KMS-11 (cell line): Measurements from ENCODE around the gene ZNF385B.

Source experiments
- H2AFZ ChIP-seq: fragments of 200-600 bp; sonication (generic); 2 replicates; pipeline ENCODE4 v1.6.1; 2016; ENCODE audit warnings: antibody characterized with exemption, mixed run types, low read depth
- H3K27ac ChIP-seq: fragments of 200-600 bp; sonication (generic); 2 replicates; pipeline ENCODE4 v1.6.1; 2016; ENCODE audit warnings: mild to moderate bottlenecking, mixed run types
- H3K27me3 ChIP-seq: fragments of 200-600 bp; sonication (generic); 2 replicates; pipeline ENCODE4 v1.6.1; 2017; ENCODE audit warnings: mild to moderate bottlenecking, low read depth, mixed run types, moderate library complexity; ENCODE audit not compliant: insufficient read depth
- H3K36me3 ChIP-seq: fragments of 200-600 bp; sonication (generic); 2 replicates; pipeline ENCODE4 v1.6.1; 2017; ENCODE audit warnings: mild to moderate bottlenecking, mixed run types; ENCODE audit not compliant: insufficient read depth
- H3K4me1 ChIP-seq: fragments of 200-600 bp; sonication (generic); 2 replicates; pipeline ENCODE4 v1.6.1; 2016; ENCODE audit warnings: mild to moderate bottlenecking, low read depth, mixed run types; ENCODE audit not compliant: poor library complexity, severe bottlenecking
- H3K4me2 ChIP-seq: fragments of 200-600 bp; sonication (generic); 2 replicates; pipeline ENCODE4 v1.7.0; 2016; ENCODE audit warnings: mild to moderate bottlenecking, mixed run types
- H3K4me3 ChIP-seq: fragments of 200-600 bp; sonication (generic); IDR thresholded peaks from 2 replicates; pipeline ENCODE4 v1.6.1; 2017; ENCODE audit warnings: low read depth, low read length, mixed read lengths; ENCODE audit not compliant: insufficient read depth
- H3K79me2 ChIP-seq: fragments of 200-600 bp; sonication (generic); 2 replicates; pipeline ENCODE4 v1.6.1; 2016; ENCODE audit warnings: low read depth, mixed run types; ENCODE audit not compliant: insufficient read depth
- H3K9ac ChIP-seq: fragments of 200-600 bp; sonication (generic); 2 replicates; pipeline ENCODE4 v1.6.1; 2016; ENCODE audit warnings: mild to moderate bottlenecking, mixed run types
- H4K20me1 ChIP-seq: fragments of 200-600 bp; sonication (generic); 2 replicates; pipeline ENCODE4 v1.6.1; 2016; ENCODE audit warnings: mild to moderate bottlenecking, mixed run types; ENCODE audit not compliant: insufficient read depth
- TF ChIP-seq, protein P1 (sequence below): fragments of 200-600 bp; sonication (generic); conservative IDR thresholded peaks from 2 replicates; pipeline ENCODE4 v1.6.1; 2017; ENCODE audit warnings: low read depth, mild to moderate bottlenecking, antibody characterized with exemption, low read length, moderate library complexity, mixed read lengths

Gene ZNF385B

DNA sequence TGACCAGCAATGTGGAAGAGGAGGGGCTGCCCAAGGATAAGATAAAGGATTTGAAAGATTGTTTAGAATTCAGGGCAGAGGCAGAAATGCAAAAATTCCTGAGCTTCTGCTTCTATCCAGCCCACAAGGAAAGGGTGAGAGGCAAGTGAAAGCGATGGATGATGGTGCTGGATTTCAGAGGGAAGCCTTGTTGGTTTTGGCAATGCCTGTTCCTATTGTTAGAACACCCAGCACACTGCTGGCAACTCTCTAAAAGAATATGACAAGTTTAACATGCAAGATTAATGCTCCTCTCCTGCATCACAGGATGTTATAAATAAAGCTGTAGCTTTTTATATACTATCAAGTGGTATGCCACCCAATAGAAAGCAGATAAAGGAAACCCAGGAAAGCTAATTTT lies 92.6 kb downstream of the ZNF385B start:
- Histone ChIP-seq H4K20me1 (no peaks in the 10 kb centered on the region), H3K79me2 (no peaks in the 10 kb centered on the region), H3K4me1 (no peaks in the 10 kb centered on the region), H2AFZ (no peak overlapping the region), H3K4me2 (no peak overlapping the region), H3K36me3 (no peaks in the 10 kb centered on the region), H3K27ac (no peak overlapping the region), H3K27me3 (no peaks in the 10 kb centered on the region), H3K4me3 (no peak overlapping the region), H3K9ac (no peak overlapping the region)
- TF ChIP-seq, protein P1, sequence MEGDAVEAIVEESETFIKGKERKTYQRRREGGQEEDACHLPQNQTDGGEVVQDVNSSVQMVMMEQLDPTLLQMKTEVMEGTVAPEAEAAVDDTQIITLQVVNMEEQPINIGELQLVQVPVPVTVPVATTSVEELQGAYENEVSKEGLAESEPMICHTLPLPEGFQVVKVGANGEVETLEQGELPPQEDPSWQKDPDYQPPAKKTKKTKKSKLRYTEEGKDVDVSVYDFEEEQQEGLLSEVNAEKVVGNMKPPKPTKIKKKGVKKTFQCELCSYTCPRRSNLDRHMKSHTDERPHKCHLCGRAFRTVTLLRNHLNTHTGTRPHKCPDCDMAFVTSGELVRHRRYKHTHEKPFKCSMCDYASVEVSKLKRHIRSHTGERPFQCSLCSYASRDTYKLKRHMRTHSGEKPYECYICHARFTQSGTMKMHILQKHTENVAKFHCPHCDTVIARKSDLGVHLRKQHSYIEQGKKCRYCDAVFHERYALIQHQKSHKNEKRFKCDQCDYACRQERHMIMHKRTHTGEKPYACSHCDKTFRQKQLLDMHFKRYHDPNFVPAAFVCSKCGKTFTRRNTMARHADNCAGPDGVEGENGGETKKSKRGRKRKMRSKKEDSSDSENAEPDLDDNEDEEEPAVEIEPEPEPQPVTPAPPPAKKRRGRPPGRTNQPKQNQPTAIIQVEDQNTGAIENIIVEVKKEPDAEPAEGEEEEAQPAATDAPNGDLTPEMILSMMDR, result no peak

DNA sequence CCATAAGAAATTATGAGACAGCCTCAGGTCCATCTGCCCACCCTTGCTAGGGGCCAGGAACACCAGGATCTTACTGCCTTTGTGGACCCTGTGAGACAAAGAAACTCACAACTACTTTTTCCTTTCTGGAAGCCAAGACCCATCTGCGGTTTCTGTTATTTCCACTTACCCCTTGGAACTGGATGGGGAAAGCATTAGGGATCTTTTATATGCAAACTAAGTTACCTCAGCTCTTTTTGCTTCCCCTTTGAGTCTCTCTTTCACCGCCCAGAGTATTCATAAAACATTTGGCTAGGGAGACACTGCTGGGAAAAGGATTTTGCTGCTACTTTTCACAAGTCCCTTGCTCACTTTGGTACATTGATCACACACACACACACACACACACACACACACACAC lies 95.7 kb downstream of the ZNF385B start:
- no peak overlapping the region for H3K4me3 ChIP-seq
- H3K27me3 ChIP-seq, result no peaks in the 10 kb centered on the region
- no peaks in the 10 kb centered on the region for H3K36me3 ChIP-seq
- H3K9ac ChIP-seq, result no peak overlapping the region
- no peak overlapping the region for H3K4me2 ChIP-seq
- H2AFZ ChIP-seq, result no peak overlapping the region
- no peaks in the 10 kb centered on the region for H3K79me2 ChIP-seq
- H4K20me1 ChIP-seq, result no peaks in the 10 kb centered on the region
- H3K4me1 ChIP-seq, result no peaks in the 10 kb centered on the region
- TF ChIP-seq, protein P1, result no peak
- H3K27ac ChIP-seq, result no peak overlapping the region

DNA sequence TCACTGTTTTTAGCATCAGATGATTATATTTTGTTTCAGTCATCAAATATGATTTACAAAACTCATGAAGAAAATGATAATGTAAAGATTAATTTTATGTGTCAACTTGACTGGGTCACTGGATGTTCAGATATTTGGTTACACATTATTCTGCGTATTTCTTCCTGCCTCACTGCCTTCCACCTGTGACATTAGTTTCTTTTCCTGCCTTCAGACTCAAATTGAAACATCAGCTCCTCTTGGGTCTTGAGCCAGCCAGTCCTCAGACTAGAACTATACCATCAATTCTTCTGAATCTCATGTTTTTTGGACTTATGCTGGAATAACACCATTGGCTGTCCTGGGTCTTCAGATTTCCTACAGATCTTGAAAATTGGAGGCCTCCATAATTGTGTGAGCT lies 96.7 kb downstream of the ZNF385B start:
- no peak overlapping the region for H3K4me3 ChIP-seq
- H3K36me3 ChIP-seq, result no peaks in the 10 kb centered on the region

DNA sequence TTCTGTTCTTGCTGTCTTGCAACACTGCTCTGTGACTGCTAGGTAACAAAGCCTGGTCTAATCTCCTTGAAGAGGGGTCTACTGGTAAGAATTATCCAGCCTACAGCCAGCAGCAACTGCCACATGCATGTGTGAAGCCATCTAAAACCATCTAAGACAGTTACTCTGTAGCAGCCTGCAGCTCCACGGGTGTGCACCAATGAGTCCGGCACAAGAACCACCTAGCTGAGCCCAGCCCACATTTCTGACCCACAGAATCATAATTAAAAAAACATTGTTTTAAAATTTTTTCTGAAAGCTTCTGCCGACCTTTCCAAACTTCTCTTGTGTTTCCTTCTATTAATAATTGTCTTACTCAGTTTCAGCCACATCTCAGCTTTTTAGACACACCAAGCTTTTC lies 102.8 kb downstream of the ZNF385B start:
- H3K36me3 ChIP-seq, result no peaks in the 10 kb centered on the region
- TF ChIP-seq, protein P1, result no peak
- no peak overlapping the region for H3K27ac ChIP-seq
- H3K27me3 ChIP-seq, result no peaks in the 10 kb centered on the region
- no peak overlapping the region for H3K9ac ChIP-seq
- H4K20me1 ChIP-seq, result no peaks in the 10 kb centered on the region
- H3K4me3 ChIP-seq, result no peak overlapping the region
- H3K4me1 ChIP-seq, result no peaks in the 10 kb centered on the region
- no peaks in the 10 kb centered on the region for H3K79me2 ChIP-seq
- no peak overlapping the region for H2AFZ ChIP-seq
- H3K4me2 ChIP-seq, result no peak overlapping the region

More for the DNA sequence above, 96.7 kb downstream of the ZNF385B start:
- TF ChIP-seq, protein P1, result no peak
- no peaks in the 10 kb centered on the region for H4K20me1 ChIP-seq
- H2AFZ ChIP-seq, result no peak overlapping the region
- H3K4me2 ChIP-seq, result no peak overlapping the region
- no peaks in the 10 kb centered on the region for H3K79me2 ChIP-seq
- H3K9ac ChIP-seq, result no peak overlapping the region
- no peak overlapping the region for H3K27ac ChIP-seq
- H3K27me3 ChIP-seq, result no peaks in the 10 kb centered on the region
- no peaks in the 10 kb centered on the region for H3K4me1 ChIP-seq
